NCI-H2196 treated with DMSO at 0.1 percent for 48 hours (cell line): ENCODE data around the gene NIN.
"Not testable (repeated sequence)": the region's sequence is repeated elsewhere in the genome, so short reads cannot be mapped to it uniquely, and the experiment has no call there.

Experiments
- DNase-seq: peaks from one replicate; lab custom pipeline; 2025; ENCODE audit not compliant: unreplicated experiment; lab: John Stamatoyannopoulos, UW

Gene NIN

DNA sequence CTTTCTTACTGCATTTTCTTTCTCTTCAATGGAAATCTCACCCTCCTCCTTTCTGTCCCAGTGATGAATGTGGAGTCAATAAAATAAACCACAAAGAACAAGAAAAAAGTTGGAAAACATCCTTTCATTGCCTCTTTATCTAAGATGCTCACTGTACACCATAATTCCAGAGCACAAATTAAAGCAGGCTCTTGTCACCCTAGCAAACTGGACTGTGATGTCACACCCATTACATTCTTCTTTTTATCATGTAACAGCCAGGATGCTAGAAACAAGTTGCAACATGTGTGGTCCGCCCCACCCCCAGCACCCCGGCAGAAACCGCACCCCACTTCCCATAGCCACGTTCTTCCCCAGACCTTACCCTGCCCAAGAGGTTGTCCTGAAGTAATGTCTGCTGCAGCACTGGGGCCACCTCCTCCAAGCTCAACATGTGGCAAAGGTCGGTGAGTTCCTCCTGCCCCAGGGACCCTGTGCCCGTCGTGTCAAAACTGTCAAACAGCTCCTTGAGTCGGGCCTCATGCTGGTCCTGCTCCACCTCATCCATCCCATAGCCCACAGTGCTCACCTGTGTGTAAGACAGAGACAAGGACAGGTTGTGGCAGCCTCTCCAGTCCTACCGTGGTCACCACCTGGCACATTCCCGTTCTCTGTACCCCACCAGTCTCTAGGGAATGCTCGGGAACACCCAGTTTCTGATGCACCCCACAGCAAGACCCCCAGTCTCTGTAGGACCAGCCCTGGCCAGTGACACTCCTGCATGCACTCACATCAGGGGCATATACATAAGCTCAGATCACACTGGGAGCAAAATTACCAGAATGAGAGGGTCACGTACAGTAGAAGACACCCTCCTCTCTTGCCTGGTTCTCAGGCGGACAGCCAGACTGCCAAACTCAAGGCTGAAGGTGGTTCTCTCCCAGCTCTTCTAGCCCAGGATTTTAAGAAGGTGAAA lies 9.2 kb downstream of the NIN start:
- DNase-seq, result no peak

DNA sequence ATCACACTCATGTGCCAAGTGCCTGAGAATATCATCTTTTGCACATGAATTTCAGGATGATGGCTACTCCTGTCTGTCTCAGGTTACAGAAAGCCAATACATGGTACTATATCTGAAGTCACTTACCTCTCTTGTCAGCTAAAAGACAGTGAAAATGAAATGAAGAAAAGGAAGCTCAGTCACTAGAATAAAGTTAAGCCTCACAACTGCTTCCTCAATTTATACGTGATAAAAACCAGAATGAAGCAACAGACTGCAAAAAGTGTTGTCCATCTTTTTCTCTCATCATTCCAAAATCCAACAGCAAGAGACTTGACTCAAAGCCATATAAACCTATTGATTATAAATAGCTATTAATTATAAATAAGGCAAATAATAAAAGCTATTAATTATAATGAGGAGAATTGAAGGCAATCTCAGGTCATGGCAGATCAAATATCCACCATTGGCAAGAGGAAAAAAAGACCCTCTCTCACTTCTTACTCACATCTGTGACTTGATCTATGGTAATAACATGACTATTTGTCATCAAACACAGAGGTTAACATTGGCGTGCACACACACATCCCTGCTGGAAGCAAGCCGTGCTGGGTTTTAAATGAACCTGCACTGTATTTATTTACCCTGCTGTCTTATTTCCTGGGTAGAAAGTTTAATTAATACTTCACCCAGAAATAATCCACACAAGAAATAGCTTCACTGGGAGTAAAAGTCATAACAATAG lies 10.0 kb downstream of the NIN start:
- DNase-seq, result no peak

DNA sequence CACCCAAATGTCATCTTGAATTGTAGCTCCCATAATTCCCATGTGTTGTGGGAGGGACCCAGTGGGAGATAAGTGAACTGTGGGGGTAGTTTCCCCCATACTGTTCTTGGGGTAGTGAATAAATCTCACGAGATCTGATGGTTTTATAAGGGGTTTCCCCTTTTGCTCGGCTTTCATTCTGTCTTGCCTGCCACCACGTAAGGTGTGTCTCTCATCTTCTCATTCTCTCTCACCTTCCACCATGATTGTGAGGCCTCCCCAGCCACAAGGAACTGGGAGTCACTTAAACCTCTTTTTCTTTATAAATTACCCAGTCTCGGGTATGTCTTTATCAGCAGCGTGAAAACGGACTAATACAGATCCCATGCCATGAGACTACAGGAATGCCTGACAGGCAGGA lies 11.7 kb downstream of the NIN start:
- not testable (repeated sequence) for DNase-seq

DNA sequence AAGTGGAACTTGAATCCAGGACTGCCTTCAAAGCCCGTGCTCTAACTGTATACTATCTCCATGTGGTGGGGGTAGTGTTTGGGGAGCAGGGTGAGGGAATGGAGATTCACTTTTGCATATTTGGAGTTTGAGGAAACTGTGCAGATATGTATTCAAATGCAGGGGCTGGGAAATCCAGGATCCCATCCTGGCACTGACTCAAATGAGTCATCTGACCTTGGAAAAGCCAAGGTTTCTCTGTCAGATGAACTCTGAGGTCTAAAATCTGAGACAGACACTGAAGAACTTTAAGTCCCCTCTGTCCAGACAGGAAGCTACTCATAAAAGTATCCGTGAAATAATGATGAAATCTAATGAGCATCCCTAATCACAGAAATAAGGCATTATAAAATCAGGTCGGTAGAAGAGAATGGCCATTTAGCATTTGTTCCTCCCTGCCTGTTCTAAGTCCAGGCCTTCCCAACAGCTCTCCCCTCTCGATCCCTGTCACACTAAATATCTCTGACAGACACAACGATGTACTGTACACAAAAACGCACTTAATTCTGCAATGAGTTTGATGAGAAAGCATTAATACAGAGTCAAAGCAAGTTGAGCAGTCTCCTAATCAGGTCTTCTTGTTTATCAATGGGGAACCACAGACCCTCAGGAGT lies 14.4 kb downstream of the NIN start:
- DNase-seq, result no peak

DNA sequence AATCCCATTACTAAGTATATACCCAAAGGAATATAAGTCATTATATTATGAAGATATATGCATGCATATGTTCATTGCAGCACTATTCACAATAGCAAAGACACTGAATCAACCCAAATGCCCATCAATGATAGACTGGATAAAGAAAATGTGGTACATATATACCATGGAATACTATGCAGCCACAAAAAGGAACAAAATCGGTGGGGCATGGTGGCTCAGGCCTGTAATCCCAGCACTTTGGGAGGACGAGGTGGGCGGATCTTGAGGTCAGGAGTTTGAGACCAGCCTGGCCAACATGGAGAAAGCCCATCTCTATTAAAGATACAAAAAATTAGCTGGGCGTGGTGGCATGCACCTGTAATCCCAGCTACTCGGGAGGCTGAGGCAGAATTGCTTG lies 15.4 kb downstream of the NIN start:
- DNase-seq, result not testable (repeated sequence)

DNA sequence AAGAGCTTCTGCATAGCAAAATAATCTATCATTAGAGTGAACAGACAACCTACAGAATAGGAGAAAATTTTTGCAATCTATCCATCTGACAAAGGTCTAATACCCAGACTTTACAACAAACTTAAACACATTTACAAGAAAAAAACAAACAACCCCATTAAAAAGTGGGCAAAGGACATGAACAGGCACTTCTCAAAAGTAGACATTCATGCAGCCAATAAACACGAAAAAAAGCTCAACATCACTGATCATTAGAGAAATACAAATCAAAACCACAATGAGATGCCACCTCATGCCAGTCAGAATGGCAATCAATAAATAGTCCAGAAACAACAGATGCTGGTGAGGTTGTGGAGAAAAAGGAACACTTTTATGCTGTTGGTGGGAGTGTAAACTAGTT lies 15.9 kb downstream of the NIN start:
- DNase-seq, result not testable (repeated sequence)

DNA sequence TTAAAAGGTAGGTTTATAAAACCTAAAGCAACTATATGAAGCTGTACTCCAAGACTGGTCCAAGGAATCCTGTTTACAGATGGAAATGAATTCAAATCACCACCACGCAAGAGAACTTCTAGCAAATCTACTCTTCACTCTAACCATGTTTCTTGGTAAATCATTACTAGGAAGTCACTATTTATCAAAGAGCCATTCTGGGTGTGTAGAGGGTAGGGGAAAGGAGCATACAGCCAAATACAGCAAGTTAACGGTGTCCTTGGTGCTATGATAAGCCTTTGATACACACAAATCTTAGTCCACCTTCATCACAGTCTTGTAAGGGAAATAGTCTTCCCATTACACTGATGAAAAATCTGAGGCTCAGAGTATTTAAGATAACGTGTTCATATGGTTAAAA lies 16.8 kb downstream of the NIN start:
- no peak for DNase-seq

DNA sequence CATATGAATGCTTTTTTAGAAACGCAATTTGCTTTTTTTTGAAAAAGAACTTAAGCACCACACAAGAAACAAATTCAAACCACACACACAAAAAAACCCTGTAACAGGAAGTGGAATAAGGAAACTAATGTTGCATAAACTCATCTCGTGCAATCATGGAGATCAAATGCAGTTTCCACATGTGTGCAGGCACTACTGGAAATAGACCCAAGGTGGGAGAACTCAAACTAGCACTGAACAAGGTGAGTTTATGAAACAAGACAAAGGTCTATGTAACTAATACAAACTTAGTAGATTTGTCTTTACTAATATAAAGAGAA lies 17.5 kb downstream of the NIN start:
- DNase-seq, result no peak

DNA sequence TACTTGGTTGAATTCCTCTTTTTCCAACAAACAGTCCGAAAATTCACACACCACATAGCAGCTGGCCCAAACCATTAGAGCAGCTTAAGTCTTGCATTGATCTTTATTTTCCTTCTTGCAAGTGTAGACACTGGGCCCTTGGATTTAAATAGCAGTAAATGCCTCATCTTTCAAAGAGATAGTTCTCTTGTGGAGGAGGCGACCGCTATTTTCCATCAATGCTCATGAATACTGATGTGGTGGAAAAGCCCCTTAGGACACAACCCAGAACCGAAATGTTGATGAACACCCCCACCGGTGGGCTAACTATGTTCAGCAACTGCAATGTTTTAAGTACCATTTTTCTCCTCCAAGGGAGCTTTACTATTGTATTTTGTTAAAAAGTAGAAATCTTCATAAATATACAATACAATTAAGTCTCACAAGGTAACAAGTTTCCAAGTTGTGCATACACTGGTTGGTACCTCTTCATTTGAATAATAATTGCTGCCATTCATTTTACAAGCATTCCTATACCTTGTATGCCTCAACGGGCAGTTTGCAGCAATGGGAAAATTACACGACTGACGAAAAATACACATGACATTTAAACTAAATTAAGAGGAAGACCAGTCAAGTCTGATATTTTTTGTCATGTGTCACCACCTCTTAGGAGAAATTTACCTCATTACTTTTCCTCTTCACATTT lies 18.0 kb downstream of the NIN start:
- no peak for DNase-seq

DNA sequence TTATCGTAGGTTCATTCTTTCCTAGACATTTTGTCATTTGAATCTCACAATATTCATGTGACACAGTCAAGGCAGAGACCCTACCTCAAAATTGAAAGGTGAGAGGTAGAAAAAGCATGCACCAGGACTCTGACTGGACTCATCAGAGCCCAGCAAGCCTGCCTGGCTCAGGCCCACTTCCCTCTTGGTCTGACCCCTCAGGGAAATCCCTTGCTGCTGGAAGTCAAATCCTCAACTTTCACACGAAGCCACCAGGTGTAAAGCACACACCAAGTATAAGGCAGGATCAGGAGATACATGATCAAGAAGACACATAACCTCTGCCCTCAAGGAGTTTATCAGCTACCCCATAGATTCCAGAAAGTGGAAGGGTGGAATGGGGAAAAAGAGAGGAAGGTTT lies 18.8 kb downstream of the NIN start:
- no peak for DNase-seq

DNA sequence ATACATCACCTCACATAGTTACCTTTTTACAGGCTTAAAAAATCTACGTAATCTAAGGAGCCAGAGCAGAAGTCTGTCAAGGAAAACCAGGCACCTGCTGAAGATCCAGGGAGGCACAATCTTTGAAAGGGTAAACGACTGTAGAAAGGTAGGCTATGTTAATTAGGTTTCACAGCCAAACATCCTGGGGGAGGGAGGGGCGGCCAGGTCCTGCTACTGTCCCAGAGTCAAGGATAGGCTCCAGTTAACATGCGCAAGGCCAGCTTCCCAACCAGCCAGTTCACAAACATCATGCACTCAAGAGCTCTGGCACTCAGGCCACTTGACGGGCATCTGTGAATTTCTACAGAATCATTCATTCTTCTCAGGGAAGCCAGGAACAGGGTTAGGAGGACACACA lies 22.9 kb downstream of the NIN start:
- DNase-seq, result no peak

DNA sequence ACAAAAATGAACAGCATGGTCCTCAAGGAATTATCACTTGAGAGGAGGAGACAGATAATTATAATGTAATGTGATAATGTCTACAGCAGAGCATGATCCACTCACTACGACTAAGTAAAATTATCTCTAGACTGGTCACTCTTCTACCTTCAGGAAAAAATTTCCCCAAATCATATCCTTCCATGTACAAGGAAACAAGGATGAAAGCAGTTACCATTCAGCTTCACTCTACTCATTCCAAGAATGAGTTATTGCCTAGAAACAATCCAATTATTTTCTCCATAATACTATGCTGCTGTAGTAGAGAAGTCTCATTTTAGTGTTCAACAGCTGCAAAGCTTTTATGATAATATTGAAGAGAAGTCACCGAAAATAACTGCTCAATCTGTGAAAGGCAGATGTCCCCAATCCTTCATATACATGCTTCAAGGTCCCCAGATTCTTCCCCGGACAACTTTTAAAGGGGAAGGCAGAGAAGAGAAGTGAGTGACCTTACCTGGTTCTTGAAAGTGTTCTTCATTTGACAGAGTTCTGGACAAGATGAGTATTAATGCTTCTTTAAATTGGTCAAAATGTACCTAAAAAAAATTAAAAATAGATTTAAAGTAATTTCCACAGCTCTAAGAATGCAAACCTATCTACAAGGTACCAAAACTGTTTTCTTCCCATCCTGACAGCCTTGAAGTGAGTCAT lies 24.6 kb downstream of the NIN start:
- DNase-seq, result no peak

DNA sequence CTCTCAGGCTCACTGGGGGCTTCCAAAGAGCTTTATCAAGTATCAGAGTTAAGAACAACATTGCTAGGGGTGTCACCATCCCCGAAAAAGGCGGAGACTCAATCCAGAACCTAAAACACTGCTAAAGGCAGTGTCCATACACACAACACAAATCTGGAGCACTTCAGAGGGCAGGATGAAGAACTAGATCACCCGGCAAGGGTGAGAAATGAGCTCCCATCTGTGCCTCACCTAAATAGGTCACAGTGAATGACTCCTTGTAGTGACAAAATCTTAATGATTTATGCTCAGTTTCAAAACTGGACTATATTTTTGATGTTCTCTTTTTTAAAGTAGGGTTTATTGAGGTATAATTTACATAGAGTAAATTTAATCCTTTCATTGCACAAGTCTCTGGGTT lies 25.6 kb downstream of the NIN start:
- no peak for DNase-seq

DNA sequence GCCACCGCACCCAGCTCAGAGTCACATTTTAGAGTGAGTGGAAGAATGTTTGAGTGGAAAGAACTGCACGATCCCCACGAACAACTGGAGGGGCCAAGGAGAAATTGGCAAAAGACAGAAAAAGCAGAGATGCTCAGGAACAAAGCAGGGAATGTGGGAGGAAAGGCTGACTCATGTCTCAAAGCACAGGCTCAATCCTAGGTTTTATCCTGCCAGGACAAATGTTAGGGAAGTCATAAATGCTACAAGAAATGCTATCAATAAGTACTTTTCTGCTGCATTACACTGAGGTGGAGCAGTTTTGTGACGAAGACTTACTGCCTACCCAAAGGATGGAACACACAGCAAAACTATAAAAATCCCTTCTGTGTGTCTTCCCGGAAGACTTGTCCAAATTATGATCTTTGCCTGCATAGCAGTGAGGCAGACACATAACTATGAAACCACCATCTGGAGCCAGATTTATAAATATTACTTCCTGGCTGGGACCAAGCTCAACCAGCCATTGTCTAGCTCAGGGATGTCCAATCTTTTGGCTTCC lies 26.7 kb downstream of the NIN start:
- no peak for DNase-seq

DNA sequence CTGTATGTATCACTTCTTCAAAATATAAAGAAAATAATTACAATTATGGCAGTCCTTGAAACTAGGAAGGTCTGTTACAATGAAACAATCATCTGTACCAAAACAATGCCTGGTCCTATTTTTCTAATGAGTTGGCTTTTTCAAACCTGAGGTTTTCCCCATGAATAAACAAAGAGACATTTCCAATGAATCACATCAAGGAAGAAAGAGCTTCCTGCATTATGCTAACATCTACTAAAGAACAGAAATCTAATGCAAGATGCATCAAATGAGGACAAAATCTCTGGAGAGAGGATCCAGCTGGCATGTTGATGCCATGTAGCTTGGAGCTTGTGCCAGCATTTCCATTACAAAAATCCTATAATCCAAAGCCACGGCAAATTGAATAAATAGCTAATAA lies 29.3 kb downstream of the NIN start:
- no peak for DNase-seq

DNA sequence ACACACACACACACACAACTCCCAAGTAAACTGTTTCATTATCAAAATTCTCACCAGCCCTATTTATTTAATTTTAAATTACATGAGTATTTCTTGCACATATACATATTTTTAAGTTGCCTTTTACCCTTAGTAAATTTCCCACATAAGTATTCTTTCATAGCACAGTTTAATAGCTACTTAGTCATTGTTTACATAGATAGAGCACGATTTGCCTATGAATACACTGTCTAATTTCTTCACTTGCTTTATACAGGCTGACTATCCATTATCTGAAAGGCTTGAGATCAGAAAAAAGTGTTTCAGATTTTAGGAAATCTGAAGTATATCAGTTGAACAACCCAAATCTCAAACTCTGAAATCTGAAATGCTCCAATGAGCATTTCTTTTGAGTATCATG lies 30.9 kb downstream of the NIN start:
- no peak for DNase-seq

DNA sequence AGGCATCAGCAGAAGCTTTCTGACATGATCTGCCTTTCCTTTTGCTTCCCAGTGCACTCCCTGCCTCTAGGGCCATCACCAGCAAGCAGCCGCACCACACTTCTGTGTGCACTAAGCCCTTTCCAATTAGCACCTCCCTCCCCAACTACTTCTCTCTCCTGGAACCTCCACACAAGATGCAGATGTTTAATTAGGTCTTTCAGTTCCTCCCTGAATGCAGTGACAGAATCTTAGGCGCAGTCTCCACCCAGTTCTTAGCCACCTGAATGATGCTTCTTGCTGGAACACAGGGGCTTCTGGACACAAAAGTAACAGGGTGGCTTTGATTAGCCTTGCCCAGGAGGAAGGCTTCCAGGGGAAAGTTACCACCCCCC lies 32.9 kb downstream of the NIN start:
- no peak for DNase-seq

DNA sequence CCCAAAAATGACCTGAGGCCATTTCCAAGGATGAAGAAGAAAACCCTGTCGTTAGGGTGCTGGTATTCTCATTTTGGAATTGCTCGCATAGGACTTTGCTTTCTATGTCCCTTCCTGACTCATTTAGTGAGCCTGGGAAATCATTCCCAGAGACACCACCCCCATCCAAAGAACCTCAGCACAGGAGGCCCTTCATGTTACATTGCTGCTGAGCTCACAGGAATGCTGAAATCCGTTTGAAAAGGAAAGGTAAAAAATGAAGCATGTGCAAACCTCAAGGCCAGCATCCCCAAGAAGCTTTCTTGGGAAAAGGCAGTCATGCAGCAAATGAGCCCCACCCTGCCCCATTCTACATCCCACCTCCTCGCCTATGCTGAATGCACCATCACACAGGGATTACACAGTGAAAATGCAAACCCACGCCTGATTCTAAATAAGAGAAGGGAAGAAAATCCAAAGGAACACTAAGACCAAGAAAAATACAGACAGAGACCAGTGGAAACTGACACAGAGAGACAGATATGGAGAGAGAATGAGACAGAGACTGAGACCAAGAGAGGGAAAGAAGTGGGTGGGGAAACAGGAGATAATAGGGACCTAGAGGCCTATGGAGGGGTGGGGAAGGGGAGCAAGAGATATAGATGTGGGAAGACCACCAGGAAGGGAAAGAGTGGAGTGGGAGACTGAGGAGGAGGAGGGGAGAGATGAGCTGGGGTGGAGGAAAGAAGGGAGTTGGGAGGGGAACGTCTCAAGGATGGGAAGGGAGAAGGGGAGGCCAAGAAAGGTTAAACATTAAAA lies 33.5 kb downstream of the NIN start:
- no peak for DNase-seq

DNA sequence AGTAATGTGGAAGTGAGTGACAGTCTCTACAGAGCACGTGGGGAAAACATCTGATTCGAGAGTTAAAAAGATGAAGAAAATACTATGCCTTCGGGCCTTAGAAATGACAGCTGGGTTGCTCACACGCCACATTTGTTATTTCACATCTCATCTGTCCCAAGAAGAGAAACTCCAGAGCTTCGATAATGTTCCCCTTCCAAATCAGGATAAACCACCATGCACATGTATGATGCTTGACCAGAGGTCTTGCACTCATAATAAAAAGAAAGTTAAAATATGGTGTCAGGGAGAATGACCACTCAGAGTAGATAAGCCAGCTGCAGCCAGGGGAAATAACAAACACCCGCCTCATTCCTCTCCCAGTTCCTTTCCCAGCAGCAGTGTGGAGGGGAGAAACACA lies 34.6 kb downstream of the NIN start:
- no peak for DNase-seq

DNA sequence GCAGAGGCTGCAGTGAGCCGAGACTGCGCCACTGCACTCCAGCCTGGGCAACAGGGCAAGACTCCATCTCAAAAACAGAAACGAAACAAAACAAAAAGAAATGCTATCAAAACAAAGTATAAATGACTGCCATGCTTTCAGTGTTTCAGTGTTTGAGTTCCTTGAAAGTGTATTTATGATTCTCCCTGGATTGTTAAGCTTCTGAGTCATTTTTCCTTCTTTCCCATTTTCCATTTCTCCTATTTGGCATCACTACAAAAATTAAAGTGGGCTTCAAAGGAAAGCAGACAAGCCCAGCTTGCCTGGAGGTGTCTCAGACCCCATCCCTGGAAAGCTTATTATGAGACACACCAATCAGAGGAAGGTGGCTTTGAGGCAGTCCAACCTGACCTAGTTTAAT lies 35.1 kb downstream of the NIN start:
- no peak for DNase-seq
